Skin epidermis (tissue), 12 donors: Measurements from ENCODE around the gene DAPK2.
"Not testable (repeated sequence)": the region's sequence is repeated elsewhere in the genome, so short reads cannot be mapped to it uniquely, and the experiment has no call there.

Experiments used
- H3K27ac ChIP-seq, 21 experiments: fragments of 200-600 bp; sonication (generic) in 11 of 21; one replicate each; pipeline ENCODE4 v1.5.0; 2020; ENCODE audit warnings: mild to moderate bottlenecking in 3 of 21, inconsistent platforms in 2 of 21, moderate library complexity in 2 of 21
- H3K4me3 ChIP-seq, 7 experiments: fragments of 200-600 bp; sonication (generic) in 2 of 7; one replicate each; pipeline ENCODE4 v1.5.0; 2020; ENCODE audit warnings: inconsistent platforms in 2 of 7, mild to moderate bottlenecking in 2 of 7, moderate library complexity in 1 of 7

Gene DAPK2

DNA sequence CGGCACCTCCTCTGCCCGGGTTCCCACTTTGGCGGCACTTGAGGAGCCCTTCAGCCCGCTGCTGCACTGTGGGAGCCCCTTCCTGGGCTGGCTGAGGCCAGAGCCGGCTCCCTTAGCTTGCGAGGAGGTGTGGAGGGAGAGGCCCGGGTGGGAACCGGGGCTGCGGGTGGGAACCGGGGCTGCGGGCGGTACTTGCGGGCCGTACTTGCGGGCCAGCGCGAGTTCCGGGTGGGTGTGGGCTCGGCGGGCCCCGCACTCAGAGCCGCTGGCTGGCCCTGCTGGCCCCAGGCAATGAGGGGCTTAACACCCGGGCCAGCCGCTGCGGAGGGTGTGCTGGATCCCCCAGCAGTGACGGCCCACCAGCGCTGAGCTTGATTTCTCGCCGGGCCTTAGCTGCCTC lies 14.4 kb upstream of the DAPK2 start:
- Histone ChIP-seq H3K4me3 (no peak overlapping the region), H3K27ac (no peak overlapping the region)

DNA sequence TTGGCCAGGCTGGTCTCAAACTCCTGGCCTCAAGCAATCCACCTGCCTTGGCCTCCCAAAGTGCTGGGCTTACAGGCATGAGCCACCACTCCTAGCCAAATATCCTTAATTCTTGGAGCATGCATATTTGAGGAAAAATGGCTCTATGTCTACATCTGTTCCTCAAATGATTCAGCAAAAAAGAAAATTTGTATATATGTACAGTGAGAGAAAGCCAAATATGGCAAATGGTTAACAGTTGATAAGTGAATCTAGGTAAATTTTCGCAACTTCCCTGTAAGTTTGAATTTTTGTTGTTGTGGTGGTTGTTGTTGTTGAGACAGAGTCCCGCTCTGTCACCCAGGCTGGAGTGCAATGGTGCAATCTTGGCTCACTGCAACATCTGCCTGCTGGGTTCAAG lies 12.8 kb upstream of the DAPK2 start:
- H3K4me3 ChIP-seq, H3K27ac ChIP-seq: not testable (repeated sequence)

GRCh38 chr15:64058279-64058678 lies 12.0 kb upstream of the DAPK2 start:
- no peak overlapping the region for H3K27ac ChIP-seq
- H3K4me3 ChIP-seq = no peak overlapping the region

GRCh38 chr15:64053674-64054073 lies 7.4 kb upstream of the DAPK2 start:
- not testable (repeated sequence) for H3K27ac ChIP-seq

DNA sequence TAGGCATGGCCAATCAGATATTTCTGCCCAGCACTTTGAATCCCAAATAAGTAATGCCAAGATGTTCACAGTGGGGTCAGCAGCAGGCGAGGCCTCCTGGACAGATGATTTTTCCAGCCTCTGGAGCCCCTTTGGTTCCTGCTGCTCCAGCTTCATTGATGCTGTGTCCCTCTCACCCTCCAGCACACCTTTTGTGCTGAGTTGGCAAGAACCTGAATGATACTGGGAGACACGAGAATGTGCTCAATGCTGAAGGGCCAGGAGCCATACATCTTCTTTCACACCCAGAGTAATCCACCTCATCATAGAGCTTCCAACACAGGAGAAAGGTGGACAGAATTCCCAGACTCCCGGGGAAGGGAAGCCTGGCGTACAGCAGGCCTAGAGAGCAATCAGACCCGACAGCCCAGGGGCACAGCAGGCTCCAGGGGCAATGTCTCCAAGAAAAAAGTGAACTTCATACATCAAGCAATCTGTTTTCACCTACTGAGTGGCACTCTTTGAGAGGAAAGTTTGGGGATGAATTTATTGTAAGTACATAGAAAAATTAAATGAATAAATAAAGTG lies 6.7 kb upstream of the DAPK2 start:
- H3K4me3 ChIP-seq = no peak overlapping the region
- no peak overlapping the region for H3K27ac ChIP-seq

More at GRCh38 chr15:64053674-64054073, 7.4 kb upstream of the DAPK2 start:
- H3K4me3 ChIP-seq = not testable (repeated sequence)

DNA sequence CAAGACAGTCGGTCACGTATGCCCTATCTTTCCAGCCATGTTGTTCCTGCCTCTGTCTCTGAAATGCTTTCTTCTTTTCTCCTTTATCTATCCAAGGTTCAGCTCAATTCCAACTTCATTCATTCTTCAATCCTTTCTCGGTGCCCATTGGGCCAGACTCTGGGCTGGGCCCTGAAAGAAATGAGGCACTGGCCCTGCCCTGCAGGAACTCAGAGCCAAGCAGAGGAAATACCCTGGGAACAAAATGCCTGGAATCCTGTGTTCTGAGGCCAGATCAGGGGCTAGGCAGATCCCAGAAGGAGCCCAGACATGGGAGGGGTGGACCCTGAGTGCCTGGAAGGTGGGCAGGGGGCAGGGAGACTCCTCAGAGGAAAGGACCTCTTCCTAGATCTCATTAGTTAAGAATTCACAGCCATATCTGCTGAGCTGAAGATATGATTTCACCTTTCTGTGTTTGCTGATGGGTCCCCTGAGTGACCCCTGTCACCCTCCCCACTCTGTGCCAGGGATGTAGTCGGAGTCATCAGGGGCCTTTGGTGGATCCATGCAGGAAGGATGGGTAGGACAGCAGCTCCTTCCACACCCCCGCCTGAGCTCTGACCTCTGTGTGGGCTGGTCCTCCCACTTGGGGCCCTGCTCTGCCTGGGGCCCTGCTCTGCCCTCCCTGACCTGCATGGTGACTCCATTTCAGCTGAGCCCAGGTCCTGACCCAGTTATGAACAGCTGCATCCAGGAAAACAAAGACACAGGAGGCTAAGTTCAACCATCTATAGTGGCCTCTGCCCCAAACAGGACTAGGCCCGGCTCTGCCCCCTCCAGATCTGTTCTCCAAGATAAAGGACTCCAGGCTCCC lies 5.3 kb upstream of the DAPK2 start:
- no peak overlapping the region for H3K4me3 ChIP-seq
- no peak overlapping the region for H3K27ac ChIP-seq

DNA sequence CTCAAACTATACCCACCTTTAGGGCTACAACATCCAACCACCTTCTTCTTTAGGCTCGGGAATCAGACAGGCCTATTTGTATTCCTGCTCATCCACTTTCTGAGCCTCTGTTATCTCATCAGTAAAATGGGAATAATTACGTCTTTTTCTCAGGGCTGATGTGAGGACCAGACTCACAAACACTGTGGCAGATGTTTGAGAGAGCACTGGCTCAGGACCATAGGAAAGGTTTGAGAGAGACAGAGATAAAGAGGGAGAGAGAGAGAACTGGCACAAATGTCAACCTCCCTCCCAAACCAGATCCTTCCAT lies 4.8 kb upstream of the DAPK2 start:
- no peak overlapping the region for H3K4me3 ChIP-seq
- no peak overlapping the region for H3K27ac ChIP-seq

DNA sequence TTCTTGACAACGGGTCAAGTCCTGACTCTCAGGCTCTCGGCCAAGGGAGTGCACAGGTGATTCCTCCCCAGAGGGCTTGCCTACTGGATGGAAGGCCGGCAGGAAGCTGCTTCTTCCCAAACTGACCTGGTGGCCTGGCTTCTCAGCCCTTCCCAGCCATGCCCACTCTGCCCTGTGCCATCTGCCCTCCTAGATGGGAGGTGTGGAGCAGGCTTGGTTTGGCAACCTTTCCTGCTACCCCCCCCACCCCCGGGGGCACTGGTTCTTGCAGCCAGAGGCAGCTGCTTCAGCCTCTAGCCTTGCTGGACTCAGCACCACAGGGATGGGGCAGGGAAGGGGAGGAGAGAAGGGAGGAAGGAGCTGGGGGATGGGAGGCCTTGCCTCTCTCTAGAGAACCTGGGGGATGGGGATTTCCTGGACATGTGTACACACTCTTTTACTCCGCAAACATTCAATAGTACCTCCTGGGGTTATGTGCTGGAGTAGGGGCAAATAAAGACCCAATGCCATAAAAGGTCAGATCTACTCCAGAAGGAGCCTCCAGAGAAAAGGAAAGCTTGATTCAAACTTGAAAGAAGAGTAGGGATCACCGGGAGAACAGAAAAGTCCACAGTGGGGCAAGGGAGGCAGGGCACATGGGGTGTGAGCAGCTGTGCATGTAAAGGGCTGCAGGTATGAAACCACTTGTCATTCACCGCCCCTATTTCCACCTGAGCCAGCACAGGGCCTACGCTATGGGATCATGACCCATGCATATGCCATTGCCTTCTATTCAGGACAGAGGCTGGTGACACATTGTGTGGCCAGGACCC lies 4.2 kb upstream of the DAPK2 start:
- H3K4me3 ChIP-seq = no peak overlapping the region
- H3K27ac ChIP-seq = no peak overlapping the region

- Histone ChIP-seq H3K27ac (no peak overlapping the region), H3K4me3 (no peak overlapping the region)
Observed at GRCh38 chr15:64048781-64049460, 2.6 kb upstream of the DAPK2 start.

GRCh38 chr15:64045774-64046420 lies 388 bp downstream of the DAPK2 start:
- Histone ChIP-seq H3K4me3 (peak overlapping the region; percentile 41 to 65 (median 54)), H3K27ac (peak overlapping the region in 18 of 21 experiments; percentile 2 to 86 (median 62))

- peak overlapping the region in 5 of 7 experiments; percentile 46 to 65 (median 61) for H3K4me3 ChIP-seq
- peak overlapping the region in 5 of 21 experiments; percentile 24 to 82 (median 40) for H3K27ac ChIP-seq
Observed at GRCh38 chr15:64045101-64045435, 1.2 kb downstream of the DAPK2 start.

DNA sequence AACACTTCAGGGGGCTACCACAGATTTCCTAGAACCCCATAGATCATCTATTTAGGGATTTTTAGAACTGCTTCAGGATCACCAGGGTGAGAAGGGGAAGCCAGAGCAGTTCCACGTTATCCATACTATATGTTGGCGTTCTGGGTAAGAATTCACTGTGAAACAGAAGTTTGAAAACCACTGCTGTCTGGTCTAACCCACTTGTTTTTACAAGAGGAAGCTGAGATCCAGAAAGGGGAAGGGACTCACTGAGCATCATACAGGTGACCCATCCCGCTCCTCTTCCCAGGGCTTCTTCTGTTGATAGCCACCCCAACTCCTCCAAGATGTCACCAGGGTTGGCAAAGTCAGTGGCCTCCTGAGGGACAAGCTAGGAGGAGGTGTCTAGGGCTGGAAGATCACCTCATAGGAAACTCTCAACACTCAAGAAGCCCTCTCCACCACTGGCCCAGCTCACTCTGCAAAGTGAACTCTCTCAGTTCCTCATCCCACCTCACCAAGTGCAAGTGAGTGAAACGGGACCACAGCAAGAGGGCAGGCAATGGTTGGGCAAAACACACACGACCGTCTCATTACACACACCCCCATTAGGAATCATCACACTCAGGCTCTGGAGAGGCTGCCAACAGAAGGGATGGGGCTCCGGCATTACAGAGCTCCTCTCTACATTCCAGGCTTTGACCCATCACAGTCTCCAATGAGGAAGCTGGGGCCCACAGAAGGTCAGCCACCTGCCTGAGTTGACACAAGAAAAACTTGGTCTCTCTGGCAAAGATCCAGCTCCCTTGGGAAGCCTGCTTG lies 1.8 kb downstream of the DAPK2 start:
- Histone ChIP-seq H3K4me3 (peak overlapping the region in 4 of 7 experiments; percentile 2 to 65 (median 58)), H3K27ac (peak overlapping the region in 4 of 21 experiments; percentile 34 to 82 (median 54))

- no peak overlapping the region for H3K4me3 ChIP-seq
Observed at GRCh38 chr15:64038878-64039610, 7.2 kb downstream of the DAPK2 start.

GRCh38 chr15:64037966-64038365 lies 8.3 kb downstream of the DAPK2 start:
- no peak overlapping the region for H3K4me3 ChIP-seq

More at GRCh38 chr15:64038878-64039610, 7.2 kb downstream of the DAPK2 start:
- H3K27ac ChIP-seq = no peak overlapping the region

GRCh38 chr15:64037116-64037515 lies 9.2 kb downstream of the DAPK2 start:
- H3K27ac ChIP-seq = no peak overlapping the region
- H3K4me3 ChIP-seq = no peak overlapping the region

More at GRCh38 chr15:64037966-64038365, 8.3 kb downstream of the DAPK2 start:
- H3K27ac ChIP-seq = no peak overlapping the region

DNA sequence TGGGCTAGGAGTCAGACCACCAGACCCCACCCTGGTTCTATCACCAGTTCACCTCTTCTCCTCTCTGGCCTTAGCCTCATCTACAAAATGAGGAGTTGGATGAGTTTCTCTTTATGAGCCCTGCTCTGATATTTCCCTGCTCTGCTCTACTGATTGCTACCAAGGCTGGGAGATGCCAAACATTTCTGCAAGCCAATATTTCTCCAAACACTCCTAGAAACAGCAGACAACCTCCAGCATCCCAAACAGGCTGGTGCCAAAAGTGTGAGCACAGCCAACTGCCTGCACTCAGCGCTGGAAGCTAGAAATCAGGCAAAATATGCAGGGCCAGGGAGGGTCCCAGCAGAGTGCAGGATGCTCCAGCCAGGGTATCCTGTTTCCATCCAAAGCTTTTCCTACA lies 10.8 kb downstream of the DAPK2 start:
- Histone ChIP-seq H3K4me3 (no peak overlapping the region), H3K27ac (no peak overlapping the region)

DNA sequence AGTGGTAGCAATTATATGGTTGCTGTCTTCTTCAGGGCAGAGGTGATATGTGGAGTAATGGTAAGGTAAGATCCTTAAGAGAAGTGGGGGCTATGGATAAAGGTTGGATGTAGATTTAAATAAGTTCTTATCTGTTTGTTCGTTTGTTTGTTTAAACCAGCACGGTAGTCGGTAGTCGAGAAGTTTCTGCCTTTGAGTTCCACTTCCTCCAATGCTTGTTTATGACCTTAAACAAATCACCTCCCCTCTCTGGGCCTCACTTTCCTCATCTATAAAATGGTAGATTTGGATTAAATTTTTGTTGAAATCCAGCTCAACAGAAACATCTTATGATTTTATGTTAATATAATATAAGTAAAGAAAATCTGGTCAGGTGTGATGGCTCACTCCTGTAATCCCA lies 11.8 kb downstream of the DAPK2 start:
- Histone ChIP-seq H3K4me3 (no peak overlapping the region), H3K27ac (no peak overlapping the region)

GRCh38 chr15:64032329-64032728 lies 14.0 kb downstream of the DAPK2 start:
- Histone ChIP-seq H3K4me3 (no peak overlapping the region), H3K27ac (no peak overlapping the region)
